B cell (primary cell): ENCODE data around the gene DCTN3. TPM values are rescaled to one million over a fixed set of nuclear protein-coding genes. Genes with fewer than 3 reads are reported as not detected.

Experiments used
- ATAC-seq: fragments of 200-7000 bp; cut with Tn5 transposase; one replicate; pipeline ENCODE4 v1.10.0; 2021; ENCODE audit warnings: low read depth, mild to moderate bottlenecking, moderate number of reproducible peaks, moderate library complexity
- CTCF ChIA-PET: fragments of 350-600 bp; sonication (Branson Sonifier 250); formaldehyde crosslinking; loops from one replicate; lab custom pipeline; 2021; ENCODE audit warnings: antibody characterized with exemption, inconsistent platforms; lab: Charles Lee
- POLR2A ChIA-PET: fragments of 350-600 bp; sonication (Branson Sonifier 250); formaldehyde crosslinking; loops from one replicate; lab custom pipeline; 2021; ENCODE audit warnings: antibody characterized with exemption; lab: Charles Lee
- DNase-seq: peaks from one replicate; pipeline ENCODE4 v3.0.0; 2013
- H2AFZ ChIP-seq: 2 replicates; pipeline ENCODE4 v1.6.1; 2012; ENCODE audit warnings: mild to moderate bottlenecking, low read depth, low read length; ENCODE audit not compliant: insufficient read depth, poor library complexity, severe bottlenecking
- H3K27ac ChIP-seq, 2 donors: 1 replicate in 1 of 2; 2 replicates in 1 of 2; pipeline ENCODE4 v1.5.1; 2012 to 2013; ENCODE audit warnings: low read length in 2 of 2, mild to moderate bottlenecking in 2 of 2, moderate library complexity in 1 of 2
- H3K27me3 ChIP-seq, 4 experiments: fragments of 200-600 bp in 1 of 4; sonication (generic) in 1 of 4; replicated peaks in 1 of 4; 1 replicate in 2 of 4; 2 replicates in 2 of 4; pipeline versions ENCODE4 v1.6.1 to v1.7.0; 2013 to 2016; ENCODE audit warnings: low read length in 3 of 4, mild to moderate bottlenecking in 2 of 4, mixed read lengths in 1 of 4, moderate library complexity in 1 of 4; ENCODE audit not compliant: insufficient read depth in 4 of 4, control insufficient read depth in 3 of 4; ENCODE audit errors: control extremely low read depth in 1 of 4
- H3K36me3 ChIP-seq, 2 experiments: replicated peaks in 1 of 2; 1 replicate in 1 of 2; 2 replicates in 1 of 2; pipeline versions ENCODE4 v1.6.1 to v1.7.1; 2013; ENCODE audit warnings: low read length in 1 of 2; ENCODE audit not compliant: insufficient read depth in 2 of 2, control insufficient read depth in 1 of 2; ENCODE audit errors: control extremely low read depth in 1 of 2, extremely low read depth in 1 of 2
- H3K4me1 ChIP-seq, 2 donors: fragments of 200-600 bp in 1 of 2; sonication (generic) in 1 of 2; 1 replicate in 1 of 2; 2 replicates in 1 of 2; pipeline versions ENCODE4 v1.5.1 to v1.6.1; 2013 to 2017; ENCODE audit warnings: low read length in 2 of 2; ENCODE audit not compliant: control insufficient read depth in 2 of 2, insufficient read depth in 2 of 2
- H3K4me2 ChIP-seq: replicated peaks from 2 replicates; pipeline ENCODE3; 2012; ENCODE audit warnings: mild to moderate bottlenecking, low read depth, low read length; ENCODE audit not compliant: poor library complexity, severe bottlenecking
- H3K4me3 ChIP-seq, 5 experiments: fragments of 200-600 bp in 1 of 5; sonication (generic) in 1 of 5; 1 replicate in 3 of 5; 2 replicates in 2 of 5; pipeline versions ENCODE4 v1.5.1 to v1.7.0; 2011 to 2016; ENCODE audit warnings: low read length in 4 of 5, mild to moderate bottlenecking in 4 of 5, low read depth in 2 of 5, control low read depth in 1 of 5, moderate library complexity in 1 of 5; ENCODE audit not compliant: insufficient read depth in 1 of 5; ENCODE audit errors: control extremely low read depth in 1 of 5, extremely low read depth in 1 of 5
- H3K79me2 ChIP-seq: fragments of 200-600 bp; sonication (generic); one replicate; pipeline ENCODE4 v1.6.0; 2016; ENCODE audit warnings: low read length; ENCODE audit not compliant: control insufficient read depth, insufficient read depth
- H3K9ac ChIP-seq: fragments of 200-600 bp; sonication (generic); 2 replicates; pipeline ENCODE4 v1.6.1; 2017; ENCODE audit warnings: mild to moderate bottlenecking, low read length, moderate library complexity
- H3K9me3 ChIP-seq, 3 donors: one replicate each; pipeline versions ENCODE4 v1.6.1 to v1.7.1; 2013; ENCODE audit warnings: low read length in 2 of 3; ENCODE audit not compliant: control insufficient read depth in 2 of 3, insufficient read depth in 1 of 3; ENCODE audit errors: control extremely low read depth in 1 of 3
- H4K20me1 ChIP-seq: 2 replicates; pipeline ENCODE4 v1.6.0; 2012; ENCODE audit warnings: mild to moderate bottlenecking, low read length; ENCODE audit not compliant: insufficient read depth, control insufficient read depth, poor library complexity, severe bottlenecking
- H3K27ac Mint-ChIP-seq: one replicate; pipeline ENCODE4 v1.8.0; 2021; ENCODE audit warnings: mixed read lengths
- H3K27me3 Mint-ChIP-seq: one replicate; pipeline ENCODE4 v1.8.0; 2021; ENCODE audit warnings: mixed read lengths
- H3K4me1 Mint-ChIP-seq: one replicate; pipeline ENCODE4 v1.8.0; 2021; ENCODE audit warnings: mixed read lengths
- H3K4me3 Mint-ChIP-seq: one replicate; pipeline ENCODE4 v1.8.0; 2021; ENCODE audit warnings: mixed read lengths
- H3K9me3 Mint-ChIP-seq: one replicate; pipeline ENCODE4 v1.8.0; 2022; ENCODE audit warnings: mixed read lengths; ENCODE audit not compliant: insufficient read depth
- CTCF ChIP-seq: fragments of 200-600 bp; IDR thresholded peaks from one replicate; pipeline ENCODE4 v1.8.0; 2022; ENCODE audit warnings: antibody characterized with exemption, mild to moderate bottlenecking
- EZH2 ChIP-seq: IDR thresholded peaks from 2 replicates; pipeline ENCODE4 v1.6.1; 2012; ENCODE audit warnings: borderline replicate concordance, low read depth, mild to moderate bottlenecking, moderate library complexity, low read length; ENCODE audit not compliant: insufficient read depth, poor library complexity, severe bottlenecking
- WGBS: methylation state at CpG from one replicate; pipeline ENCODE4 v1.1.5; 2013; ENCODE audit warnings: missing lambda C conversion rate; ENCODE audit not compliant: insufficient coverage; 5-methylcytosine and 5-hydroxymethylcytosine counted together
- intact Hi-C: fragments of 100-400 bp; cut with micrococcal nuclease; formaldehyde crosslinking; loops from one replicate; pipeline ENCODE4 v1.10.0; 2022
- polyA plus RNA-seq: library from polyadenylated mRNA; depleted of rRNA; stranded (reverse); fragments of >200 nt; gene quantifications from 2 replicates; pipeline ENCODE4 v1.2.3, GENCODE V29; 2012
- total RNA-seq, 2 donors: library from RNA; stranded (reverse); fragments of 120-200 nt in 1 of 2; gene quantifications; 1 replicate in 1 of 2; 2 replicates in 1 of 2; pipeline versions ENCODE4 v1.2.3 to v1.2.4, GENCODE V29; 2013 to 2022

Gene DCTN3
- total and polyA plus RNA-seq, 2 donors (not counting 1 experiment from before 2014, with no cell fraction given) = 48.2 to 75.0 TPM

- peak within 1 kb of the TSS; percentile 92 for H2AFZ ChIP-seq
- peaks cover 16% of the 10 kb centered on the region for H4K20me1 ChIP-seq
- Mint-ChIP-seq H3K4me1 (peaks cover 30% of the 10 kb centered on the region), H3K9me3 (no peaks in the 10 kb centered on the region), H3K4me3 (peak within 1 kb of the TSS; percentile 92), H3K27me3 (no peaks in the 10 kb centered on the region), H3K27ac (peak within 1 kb of the TSS; percentile 86)
- under 1% methylated on average over 73 of the region's 74 CpGs for WGBS
- H3K4me2 ChIP-seq = peak within 1 kb of the TSS; percentile 95
- H3K27ac ChIP-seq = peak within 1 kb of the TSS; percentile 56 to 69
- peaks cover 26% of the 10 kb centered on the region for H3K79me2 ChIP-seq
- ChIA-PET POLR2A (interaction anchor here (0.6 to 2.8 kb wide), 8 partner anchors 9 to 625 kb away, joined by 4 to 31 read pairs (median 7); partner anchors contain the start of genes DCTN3, GALT and RPP25L), CTCF (interaction anchor here (0.7 to 8.4 kb wide), 15 partner anchors 8 to 508 kb away, joined by 3 to 150 read pairs (median 4); partner anchors contain the start of genes CCL27, DCTN3, GALT and RPP25L)
- intact Hi-C loops = loop anchor here (1.0 to 2.0 kb wide), 8 partner anchors 9 to 261 kb away; partner anchors contain the start of genes DCTN3, DNAI1, FAM219A and GALT
- no peaks in the 10 kb centered on the region for H3K27me3 ChIP-seq
- TF ChIP-seq EZH2 = no peak
- TF ChIP-seq CTCF = no peak
- DNase-seq (peak; percentile 96), ATAC-seq (peak; percentile 96)
- H3K36me3 ChIP-seq = peaks cover 0 to 3% of the 10 kb centered on the region in 2 experiments
- H3K9me3 ChIP-seq = no peaks in the 10 kb centered on the region
- H3K4me1 ChIP-seq = peaks cover 16 to 32% of the 10 kb centered on the region in 2 donors
- H3K4me3 ChIP-seq = peak within 1 kb of the TSS; percentile 49 to 80 (median 63)
- H3K9ac ChIP-seq = peak within 1 kb of the TSS; percentile 79
These were observed 17.3 kb upstream of the DCTN3 start, which contains the start of gene SIGMAR1 for GRCh38 chr9:34637356-34638137. Gene SIGMAR1 (minus strand): TSS chr9:34637787. CDS start chr9:34637697, 90 bp downstream.
